Panc1 (cell line): Measurements from ENCODE around the gene SCN3B. TPM values are rescaled to one million over a fixed set of nuclear protein-coding genes. Genes with fewer than 3 reads are reported as not detected.
"Not testable (repeated sequence)": the region's sequence is repeated elsewhere in the genome, so short reads cannot be mapped to it uniquely, and the experiment has no call there.

Experiments used
- ATAC-seq: fragments of 200-7000 bp; cut with Tn5 transposase; 2 replicates; pipeline ENCODE4 v1.9.1; 2020; ENCODE audit warnings: mild to moderate bottlenecking, moderate library complexity
- BruUV-seq: library from RNA; stranded (reverse); fragments of 400-500 nt; replicated peaks from 2 replicates; lab custom pipeline; 2021; lab: Mats Ljungman, UMichigan
- CTCF ChIA-PET: fragments of 300-600 bp; sonication (Branson Sonifier 250); formaldehyde crosslinking; loops from one replicate; lab custom pipeline; 2022; ENCODE audit warnings: antibody characterized with exemption; lab: Charles Lee
- POLR2A ChIA-PET: fragments of 300-600 bp; sonication (Branson Sonifier 250); formaldehyde crosslinking; loops from one replicate; lab custom pipeline; 2022; ENCODE audit warnings: antibody characterized with exemption; lab: Charles Lee
- DNase-seq: peaks from one replicate; pipeline ENCODE4 v3.0.0-alpha.2; 2010; ENCODE audit warnings: low read depth, low spot score
- H3K27ac ChIP-seq: 2 replicates; pipeline ENCODE4 v1.5.1; 2011; ENCODE audit warnings: mild to moderate bottlenecking, low read length, inconsistent platforms
- H3K27me3 ChIP-seq: fragments of 200-500 bp; sonication (Bioruptor generic); 2 replicates; pipeline ENCODE4 v1.6.0; 2014; ENCODE audit warnings: low read length, inconsistent platforms; ENCODE audit not compliant: control insufficient read depth, insufficient read depth
- H3K36me3 ChIP-seq: fragments of 200-500 bp; sonication (Bioruptor generic); 2 replicates; pipeline ENCODE4 v1.5.1; 2014; ENCODE audit warnings: inconsistent platforms, mild to moderate bottlenecking, low read length, moderate library complexity; ENCODE audit not compliant: control insufficient read depth, insufficient read depth
- H3K4me1 ChIP-seq: 2 replicates; pipeline ENCODE4 v1.5.1; 2011; ENCODE audit warnings: inconsistent platforms, mild to moderate bottlenecking, low read length, moderate library complexity; ENCODE audit not compliant: control insufficient read depth, insufficient read depth
- H3K4me3 ChIP-seq, 2 experiments: 2 replicates each; pipeline ENCODE4 v1.5.1; 2011 to 2012; ENCODE audit warnings: low read depth in 2 of 2, low read length in 2 of 2, mild to moderate bottlenecking in 2 of 2, inconsistent platforms in 1 of 2, moderate library complexity in 1 of 2
- H3K9me3 ChIP-seq: fragments of 200-500 bp; sonication (Bioruptor generic); 2 replicates; pipeline ENCODE4 v1.5.1; 2014; ENCODE audit warnings: low read depth, mild to moderate bottlenecking, inconsistent platforms, low read length, moderate library complexity; ENCODE audit not compliant: control insufficient read depth, insufficient read depth
- CTCF ChIP-seq: fragments of 450-650 bp; IDR thresholded peaks from 2 replicates; pipeline ENCODE4 v1.5.1; 2017; ENCODE audit warnings: mild to moderate bottlenecking
- POLR2AphosphoS5 ChIP-seq: IDR thresholded peaks from 2 replicates; pipeline ENCODE4 v1.6.1; 2012; ENCODE audit warnings: mild to moderate bottlenecking, low read depth, low read length, moderate library complexity
- REST ChIP-seq, 2 experiments: IDR thresholded peaks; 2 replicates each; pipeline ENCODE4 v1.6.1; 2011 to 2012; ENCODE audit warnings: low read depth in 2 of 2, control low read depth in 1 of 2, low read length in 1 of 2, mild to moderate bottlenecking in 1 of 2, moderate library complexity in 1 of 2; ENCODE audit not compliant: insufficient read depth in 1 of 2
- SIN3A ChIP-seq: IDR thresholded peaks from 2 replicates; pipeline ENCODE4 v1.6.1; 2012; ENCODE audit warnings: low read depth, mild to moderate bottlenecking, low read length, moderate library complexity, borderline replicate concordance; ENCODE audit not compliant: insufficient read depth
- TCF7L2 ChIP-seq: IDR thresholded peaks from 2 replicates; pipeline ENCODE4 v1.6.1; 2011; ENCODE audit warnings: mild to moderate bottlenecking, low read depth, low read length, inconsistent platforms
- in situ Hi-C: cut with HindIII; loops from 2 replicates; pipeline ENCODE4 v1.10.0; 2016; ENCODE audit warnings: low sequenced_read_pairs, low pct_unique_long_range_greater_than_20kb
- intact Hi-C: fragments of 100-400 bp; cut with micrococcal nuclease; formaldehyde crosslinking; loops from one replicate; pipeline ENCODE4 v1.10.0; 2022; ENCODE audit not compliant: unreplicated experiment
- total RNA-seq: library from RNA; stranded (reverse); gene quantifications from one replicate; pipeline ENCODE4 v1.2.1, GENCODE V29; 2021; ENCODE audit not compliant: unreplicated experiment

SCN3B gene
- total RNA-seq, 1 experiment from 2014 or later = 0.10 TPM

- ChIA-PET POLR2A (no interaction called here), CTCF (no interaction called here)
- Histone ChIP-seq H3K4me1 (no peaks in the 10 kb centered on the region), H3K27me3 (peaks cover 6% of the 10 kb centered on the region), H3K9me3 (no peaks in the 10 kb centered on the region), H3K27ac (no peak overlapping the region), H3K36me3 (no peaks in the 10 kb centered on the region), H3K4me3 (no peak overlapping the region)
- no peak for DNase-seq
- ATAC-seq = no peak
- intact Hi-C loops = no loop called here
- in situ Hi-C loops = no loop called here
- no peak for TF ChIP-seq TCF7L2
- TF ChIP-seq POLR2AphosphoS5 = no peak
- TF ChIP-seq CTCF = no peak
- no peak for TF ChIP-seq REST (IDR thresholded peaks at IDR 0.05; ENCODE audit: insufficient read depth in 1 of 2, low read depth in 2 of 2, low read length in 1 of 2)
- no peak for TF ChIP-seq SIN3A
- no TSS peak for BruUV-seq
These were observed 15.7 kb upstream of the SCN3B start for GRCh38 chr11:123670081-123670480.

- no peak for TF ChIP-seq REST (IDR thresholded peaks at IDR 0.05; ENCODE audit: insufficient read depth in 1 of 2, low read depth in 2 of 2, low read length in 1 of 2)
- TF ChIP-seq POLR2AphosphoS5 = no peak
- TF ChIP-seq TCF7L2 = no peak
- ChIA-PET POLR2A (no interaction called here), CTCF (no interaction called here)
- Histone ChIP-seq H3K27me3 (peaks cover 4% of the 10 kb centered on the region; the same call in 1 of the 2 replicates), H3K36me3 (no peaks in the 10 kb centered on the region), H3K4me3 (no peak overlapping the region), H3K27ac (no peak overlapping the region), H3K9me3 (no peaks in the 10 kb centered on the region), H3K4me1 (no peaks in the 10 kb centered on the region)
- no peak for DNase-seq
- ATAC-seq = no peak
- in situ Hi-C loops = no loop called here
- intact Hi-C loops = no loop called here
- no TSS peak for BruUV-seq
These were observed 10.9 kb upstream of the SCN3B start for GRCh38 chr11:123665306-123665705.

GRCh38 chr11:123659965-123660364 is 5.5 kb upstream of the SCN3B start:
- intact Hi-C loops, H3K27ac ChIP-seq, CTCF ChIA-PET, H3K36me3 ChIP-seq, H3K4me1 ChIP-seq, POLR2A ChIA-PET, in situ Hi-C loops, H3K27me3 ChIP-seq, BruUV-seq, H3K9me3 ChIP-seq, H3K4me3 ChIP-seq, DNase-seq, ATAC-seq: not testable (repeated sequence)
